HG03469 (cell line): ENCODE data around the gene APOBEC2.
"Not testable (repeated sequence)": the region's sequence is repeated elsewhere in the genome, so short reads cannot be mapped to it uniquely, and the experiment has no call there.

Experiments used
- ATAC-seq: cut with Tn5 transposase; IDR thresholded peaks from one replicate; pipeline ENCODE4 v1.9.1; 2021; ENCODE audit warnings: mild to moderate bottlenecking, moderate library complexity, moderate number of reproducible peaks; ENCODE audit not compliant: unreplicated experiment

APOBEC2 gene

GRCh38 chr6:41053041-41053440 lies at the start of gene APOBEC2:
Gene APOBEC2 (plus strand): TSS chr6:41053202. CDS start chr6:41053348, 146 bp downstream.
- no peak for ATAC-seq

DNA sequence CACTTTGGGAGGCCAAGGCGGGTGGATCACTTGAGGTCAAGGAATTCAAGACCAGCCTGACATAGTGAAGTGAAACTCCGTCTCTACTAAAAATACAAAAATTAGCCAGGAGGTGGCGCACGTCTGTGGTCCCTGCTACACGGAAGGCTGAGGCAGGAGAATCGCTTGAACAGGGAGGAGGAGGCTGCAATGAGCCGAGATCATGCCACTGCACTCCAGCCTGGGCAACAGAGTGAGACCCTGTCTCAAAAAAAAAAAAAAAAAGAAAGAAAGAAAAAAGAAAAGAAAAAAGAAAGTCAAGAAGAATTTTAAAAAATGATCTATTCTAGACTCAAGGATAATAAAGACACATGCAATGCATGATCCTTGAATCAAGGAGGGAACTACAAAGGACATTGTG lies 46.8 kb upstream of the APOBEC2 start:
- not testable (repeated sequence) for ATAC-seq

- not testable (repeated sequence) for ATAC-seq
Observed at GRCh38 chr6:41006980-41007379, 46.0 kb upstream of the APOBEC2 start.

DNA sequence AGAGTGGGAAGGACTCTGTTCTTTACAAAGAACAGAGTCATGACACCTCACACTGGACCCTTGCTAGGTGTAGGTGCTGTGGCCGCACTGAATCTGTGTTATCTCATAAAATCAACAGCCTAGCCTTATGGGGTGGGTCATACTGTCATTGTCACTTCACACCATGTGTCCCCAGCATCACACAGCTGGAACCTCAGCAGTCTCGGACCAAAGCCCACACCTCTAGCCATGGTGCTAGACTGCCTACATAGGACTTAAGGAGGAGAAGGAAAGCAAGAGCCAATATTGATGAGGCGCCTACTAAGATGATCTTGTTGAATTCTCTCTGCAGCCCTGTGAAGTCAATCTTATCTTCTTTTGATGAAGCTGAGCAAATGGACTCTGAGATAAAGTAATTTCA lies 45.0 kb upstream of the APOBEC2 start:
- ATAC-seq: no peak

- no peak for ATAC-seq
Observed at GRCh38 chr6:41009669-41010068, 43.3 kb upstream of the APOBEC2 start.

DNA sequence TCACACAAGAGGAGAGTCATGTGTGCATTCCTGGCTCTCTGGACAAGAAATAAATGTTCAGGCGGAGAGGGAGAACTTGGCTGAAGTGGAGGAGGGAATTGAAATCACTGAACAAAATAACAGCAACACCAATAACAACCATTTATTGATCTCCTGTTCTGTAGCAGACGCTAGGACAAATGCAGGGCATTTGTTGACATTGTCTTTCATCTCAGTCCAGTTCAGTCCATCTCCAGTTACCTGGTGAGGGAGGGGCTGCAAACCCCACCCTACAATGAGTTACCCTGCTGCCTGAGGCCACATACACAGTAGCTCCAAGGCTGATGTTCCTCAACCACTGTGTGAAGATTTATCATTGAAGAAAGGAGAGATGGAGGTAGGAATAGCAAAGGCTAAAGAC lies 41.3 kb upstream of the APOBEC2 start:
- ATAC-seq: no peak

DNA sequence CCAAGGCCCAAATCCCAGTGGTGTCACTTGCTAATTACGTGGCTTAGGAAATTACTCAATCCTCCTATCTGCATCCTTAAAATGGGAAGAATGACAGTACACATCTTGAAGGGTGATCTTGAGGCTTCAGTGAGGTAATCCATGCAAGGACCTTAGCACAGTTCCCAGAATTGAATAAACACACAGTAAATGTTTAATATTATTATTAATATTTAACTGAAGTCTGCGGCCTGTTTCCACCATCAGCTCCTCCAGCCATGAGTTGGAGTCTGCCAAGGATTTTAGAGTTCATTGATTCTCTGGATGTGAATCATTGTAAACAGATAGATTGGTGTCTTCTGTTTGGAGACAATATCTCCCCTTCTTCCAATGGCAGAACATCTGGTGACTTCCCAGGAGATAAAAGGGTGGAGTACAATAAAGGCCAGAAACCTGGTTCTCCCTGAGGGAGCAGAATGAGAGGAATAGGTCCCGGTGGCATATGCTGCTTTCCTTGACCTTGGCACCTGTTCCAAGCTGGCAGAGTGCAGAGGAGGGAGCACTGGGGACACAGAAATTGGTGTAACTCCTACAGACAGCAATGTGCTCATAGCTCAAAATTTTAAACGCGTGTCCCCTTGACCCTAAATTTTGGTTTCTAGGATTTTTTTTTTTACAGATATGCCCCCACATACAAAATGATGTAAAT lies 39.4 kb upstream of the APOBEC2 start:
- ATAC-seq: no peak

DNA sequence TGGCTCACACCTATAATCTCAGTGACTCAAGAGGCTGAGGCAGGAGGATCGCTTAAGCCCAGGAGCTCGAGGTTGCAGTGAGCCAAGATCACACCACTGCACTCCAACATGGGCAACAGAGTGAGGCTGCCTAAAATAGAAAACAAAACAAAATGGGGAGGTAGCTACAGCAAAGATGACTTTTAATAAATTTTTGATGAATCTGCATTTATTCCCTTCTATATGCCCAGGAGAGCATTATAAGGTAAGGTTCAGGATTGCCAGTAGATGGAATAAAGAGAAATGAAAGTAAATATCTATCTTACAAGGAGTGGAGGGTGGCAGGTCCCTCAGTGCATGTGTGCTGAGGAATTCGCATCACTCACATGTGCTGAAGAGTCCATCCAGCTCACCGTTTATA lies 38.2 kb upstream of the APOBEC2 start:
- no peak for ATAC-seq

- ATAC-seq: not testable (repeated sequence)
Observed at GRCh38 chr6:41015860-41016259, 37.1 kb upstream of the APOBEC2 start.

DNA sequence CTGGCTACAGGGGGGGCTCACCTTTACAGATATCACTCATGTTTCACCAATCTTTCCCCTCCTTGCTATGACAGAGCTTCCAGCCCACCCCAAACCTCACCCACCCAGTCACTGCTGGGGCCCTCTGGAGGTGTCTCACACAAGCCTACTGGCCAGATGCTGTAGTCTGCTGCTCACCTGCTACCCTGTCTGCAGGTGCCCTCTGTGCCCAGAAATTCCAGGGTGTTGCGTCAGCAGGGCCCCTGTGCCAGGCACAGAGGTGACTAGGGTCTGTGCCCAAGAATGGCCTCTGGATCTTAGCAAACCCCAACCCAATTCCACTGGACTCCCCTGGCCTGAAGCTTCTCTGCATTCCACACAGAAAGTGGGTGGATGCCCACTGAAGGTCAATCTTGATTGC lies 35.3 kb upstream of the APOBEC2 start:
- ATAC-seq: no peak

DNA sequence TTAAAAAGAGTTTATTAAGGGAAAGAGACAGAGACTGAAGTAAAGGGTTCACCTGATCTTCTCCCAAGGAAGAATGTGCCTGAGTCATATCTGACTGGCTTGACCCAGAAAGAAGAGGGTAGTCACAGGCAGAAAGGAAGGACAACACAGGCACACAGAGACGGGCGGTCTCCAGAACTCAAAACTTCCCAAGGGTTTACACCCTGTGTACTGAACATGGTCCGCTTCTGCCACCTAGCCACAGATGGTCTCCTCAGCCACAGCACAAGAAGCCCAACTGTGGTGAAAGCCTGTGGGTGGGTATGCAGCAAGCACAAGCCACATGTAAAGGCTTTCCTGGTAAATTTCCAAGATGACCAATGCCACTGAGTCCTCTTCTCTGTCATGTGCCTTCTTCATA lies 31.2 kb upstream of the APOBEC2 start:
- ATAC-seq: no peak

GRCh38 chr6:41022294-41022693 lies 30.7 kb upstream of the APOBEC2 start:
- ATAC-seq: no peak

DNA sequence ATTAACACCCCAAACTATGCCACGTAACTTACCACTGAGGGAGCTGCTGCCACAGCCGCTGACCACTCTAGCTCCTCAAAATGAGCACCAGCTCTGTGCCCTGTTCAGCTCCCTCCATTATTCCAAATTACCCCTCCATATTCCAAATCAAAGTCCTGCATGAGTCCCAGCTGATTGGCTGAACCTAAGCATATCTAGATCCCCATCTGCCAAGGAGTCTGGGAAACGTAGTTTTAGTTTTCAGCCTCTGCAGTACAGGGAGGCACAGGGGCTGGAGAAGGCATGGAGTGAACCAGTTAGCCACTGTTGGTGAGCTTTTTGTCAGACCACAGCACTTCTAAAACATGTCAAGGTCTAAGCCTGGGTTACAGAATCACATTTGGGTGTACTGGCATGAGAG lies 29.9 kb upstream of the APOBEC2 start:
- ATAC-seq: no peak

DNA sequence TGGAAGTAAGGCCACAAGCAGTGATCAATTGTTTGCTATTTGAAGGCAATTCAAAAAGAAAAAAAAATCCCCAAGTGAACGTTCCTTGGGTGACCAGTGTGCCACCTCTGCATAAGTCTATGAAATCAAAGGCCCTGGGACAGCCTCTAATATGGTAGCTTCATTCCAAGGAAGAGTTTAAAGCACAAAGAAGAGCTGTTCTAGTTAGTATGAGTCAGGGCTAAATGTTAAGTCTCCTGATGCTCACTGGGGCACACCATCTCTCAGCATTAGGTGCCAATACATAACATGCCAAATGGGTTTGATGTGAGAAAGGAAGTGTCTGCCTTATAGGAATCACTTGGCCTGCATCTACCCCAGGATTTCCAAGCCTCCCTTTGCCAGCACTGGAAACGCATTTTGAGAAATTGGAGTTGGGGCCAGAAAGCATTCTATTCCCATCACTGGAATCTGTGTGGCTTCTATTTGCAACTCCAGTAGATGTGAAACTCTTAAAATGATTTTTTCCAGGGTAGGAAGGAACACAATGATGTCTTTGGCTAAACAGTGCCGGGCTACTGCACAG lies 27.0 kb upstream of the APOBEC2 start:
- ATAC-seq: no peak

- ATAC-seq: no peak
Observed at GRCh38 chr6:41027241-41027640, 25.8 kb upstream of the APOBEC2 start.

DNA sequence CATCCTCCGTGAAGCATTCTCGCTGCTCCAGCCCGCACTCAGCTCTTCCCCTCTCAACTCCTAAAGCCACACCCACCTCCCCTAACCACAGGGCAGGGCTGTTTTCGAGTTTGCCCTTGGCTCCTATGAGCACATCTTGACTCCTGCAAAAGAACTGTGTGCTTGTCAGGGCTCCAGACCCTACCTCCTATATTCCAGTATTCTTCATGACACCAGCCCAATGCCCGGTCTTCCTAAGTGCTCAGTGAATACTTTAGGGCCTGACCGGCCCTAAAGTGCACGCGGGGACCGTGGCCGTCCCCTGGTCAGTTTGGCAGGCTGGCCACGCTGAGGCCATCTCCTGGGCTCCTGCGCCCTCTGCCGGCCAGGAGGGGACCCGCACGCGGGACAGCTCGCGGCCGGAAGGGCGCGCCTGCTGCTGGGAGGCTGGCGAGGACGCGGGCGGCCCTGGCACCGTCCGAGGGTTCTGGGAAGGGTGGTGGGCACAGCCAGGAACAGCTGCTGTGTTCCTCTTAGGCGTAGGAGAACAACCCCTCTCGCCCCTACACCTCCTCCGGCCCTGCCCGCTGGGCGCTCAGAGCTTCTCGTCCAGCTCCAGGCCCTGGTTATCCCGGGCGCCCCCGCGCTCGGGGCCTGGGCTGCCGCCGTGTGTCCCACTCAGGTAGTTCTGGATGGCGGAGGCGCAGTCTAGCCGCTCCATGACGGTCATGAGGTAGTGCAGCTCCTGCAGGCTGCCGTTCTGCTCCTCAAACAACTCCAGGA lies 25.0 kb upstream of the APOBEC2 start:
- ATAC-seq: peak; percentile 53

DNA sequence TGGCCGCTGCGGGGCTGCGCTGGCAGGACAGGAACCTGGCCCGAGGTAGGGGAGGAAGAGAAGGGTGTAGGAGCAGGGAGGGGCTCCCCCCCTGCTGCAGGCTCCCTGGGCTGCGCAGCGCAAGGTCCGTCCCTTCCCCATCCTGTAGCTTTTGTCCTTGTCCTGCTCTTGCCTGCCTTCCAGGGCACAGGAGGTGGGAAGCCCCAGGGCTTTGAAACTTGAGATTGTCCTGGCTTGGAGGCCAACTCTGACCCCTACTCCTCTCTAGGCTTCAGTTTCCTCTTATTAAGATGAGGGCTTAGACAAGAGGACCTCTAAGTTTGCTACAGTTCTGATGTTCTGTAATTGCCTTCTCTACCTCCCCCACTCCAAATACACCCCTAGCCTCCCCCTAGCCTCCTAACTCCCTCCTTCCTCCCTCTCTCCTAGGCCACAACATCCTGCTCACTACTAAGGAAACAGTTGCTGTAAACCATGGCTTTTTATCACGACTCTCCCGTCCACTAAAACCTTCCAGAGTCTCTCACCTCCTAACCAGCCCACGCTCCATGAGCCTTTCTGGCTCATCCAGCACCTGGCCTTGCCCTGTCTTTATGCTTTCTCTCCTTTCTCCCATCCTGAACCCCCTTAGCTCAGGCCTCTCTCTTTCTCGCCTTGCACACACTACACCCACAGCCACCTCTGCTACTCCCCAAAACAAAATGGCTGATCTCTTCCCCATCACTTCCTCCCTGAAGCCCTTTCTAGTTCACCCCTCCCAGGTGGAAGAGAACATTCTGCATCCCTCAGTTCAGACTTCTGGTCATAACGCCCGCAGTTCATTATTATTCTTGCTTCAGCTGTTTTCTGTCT lies 24.2 kb upstream of the APOBEC2 start:
- peak; percentile 17 for ATAC-seq

DNA sequence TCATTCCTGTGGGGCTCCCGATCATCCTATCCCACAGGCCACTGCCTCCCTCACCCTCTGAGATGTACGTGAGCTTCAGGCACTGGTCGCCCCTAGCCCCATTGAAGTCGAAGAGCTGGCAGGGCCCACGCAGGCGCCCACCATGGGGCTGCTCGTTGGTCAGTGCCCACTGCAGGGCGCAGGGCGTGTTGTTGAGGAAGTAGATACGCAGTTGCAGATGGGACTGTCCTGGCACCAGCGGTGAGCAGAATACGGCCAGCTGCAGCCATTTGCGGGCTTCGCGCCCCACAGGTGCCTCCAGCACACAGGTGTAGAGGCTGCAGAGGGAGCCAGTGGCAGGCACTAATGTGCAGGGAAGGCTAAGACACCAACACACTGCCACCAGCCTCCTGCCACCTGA lies 20.2 kb upstream of the APOBEC2 start:
- no peak for ATAC-seq

DNA sequence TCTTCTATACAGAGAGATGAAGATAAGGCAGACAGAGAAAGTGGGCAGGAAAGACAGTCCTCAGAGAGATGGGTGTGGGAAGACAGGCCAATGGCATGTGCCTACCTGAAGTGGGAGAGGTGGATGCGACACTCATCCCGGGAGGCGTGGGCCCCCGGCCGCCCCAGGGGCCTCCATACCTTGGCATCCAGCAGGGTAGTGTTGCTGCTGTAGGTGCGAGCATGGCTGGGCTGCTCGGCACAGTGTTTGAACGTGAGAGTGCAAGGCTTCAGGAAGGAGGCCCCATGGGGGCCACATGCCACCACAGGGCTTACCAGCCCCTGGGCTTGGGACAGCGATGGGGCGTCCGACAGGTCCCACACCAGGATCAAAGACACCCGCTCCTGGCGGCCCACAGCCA lies 19.2 kb upstream of the APOBEC2 start:
- no peak for ATAC-seq

DNA sequence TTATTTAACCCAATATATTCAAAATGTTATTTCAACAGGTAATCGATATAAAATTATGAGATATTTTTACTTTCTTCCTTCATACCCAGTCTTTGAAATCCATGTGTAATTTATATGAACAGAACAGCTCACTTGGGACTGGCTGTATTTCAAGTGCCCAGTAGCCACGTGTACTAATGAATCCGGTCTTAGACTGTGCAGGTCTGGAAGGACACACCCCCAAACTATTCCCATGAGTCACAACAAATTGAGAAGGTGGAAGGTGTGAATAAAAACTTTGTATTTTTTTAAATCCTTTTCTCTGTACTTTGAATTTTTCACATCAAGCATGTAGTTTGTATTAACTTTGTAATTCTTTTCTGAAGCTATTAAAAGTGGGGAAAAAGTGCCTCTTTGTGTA lies 16.8 kb upstream of the APOBEC2 start:
- no peak for ATAC-seq

GRCh38 chr6:41036601-41037000 lies 16.4 kb upstream of the APOBEC2 start:
- ATAC-seq: no peak
